ENCODE measurements around the gene IGFBP4. TPM values are rescaled to one million over a fixed set of nuclear protein-coding genes. Genes with fewer than 3 reads are reported as not detected.
A peak's percentile ranks its signal among the peaks of the same experiment; 100 is the strongest.

The IGFBP4 gene
- total and polyA plus RNA-seq, 2 of the 13 experiments (the other 11 are each of a cell fraction or from before 2014, with no cell fraction given) = 4.1 to 49.0 TPM

- 21% methylated on average over 8 of the region's 8 CpGs for WGBS (ENCODE audit: low lambda C conversion rate)
- H2AFZ ChIP-seq (ENCODE audit: low read length) = no peak overlapping the region
- H3K4me3 ChIP-seq (replicated peaks in 1 of 3; ENCODE audit: insufficient read depth in 1 of 3, low read depth in 2 of 3, low read length in 3 of 3) = no peak overlapping the region
- intact Hi-C loops (cut with micrococcal nuclease; ENCODE audit: unreplicated experiment) = no loop called here
- H3K4me2 ChIP-seq (ENCODE audit: low read depth, low read length) = peak overlapping the region; percentile 81
- no peak overlapping the region for H3K9ac ChIP-seq (ENCODE audit: insufficient read depth, low read depth, low read length)
- H3K4me1 ChIP-seq (ENCODE audit: insufficient read depth, low read length) = peaks cover 73% of the 10 kb centered on the region
- H3K27ac ChIP-seq (ENCODE audit: extremely low read length, insufficient read depth, low read length) = no peak overlapping the region
- H3K27me3 ChIP-seq (ENCODE audit: control insufficient read depth in 1 of 2, insufficient read depth in 2 of 2, low read length in 2 of 2) = peaks cover 1 to 6% of the 10 kb centered on the region in 2 experiments; a peak in 3 of 5 replicates
- no peaks in the 10 kb centered on the region for H3K9me3 ChIP-seq (ENCODE audit: low read length)
- in situ Hi-C loops (cut with HindIII; ENCODE audit: extremely low pct_ligation_motif_present, low pct_unique_long_range_greater_than_20kb) = no loop called here
- CTCF ChIA-PET (ENCODE audit: low intra/inter-chr PET ratio, low total read pairs) = no interaction called here
- no peaks in the 10 kb centered on the region for H3K79me2 ChIP-seq (ENCODE audit: insufficient read depth, low read length)
- no TSS peak for BruUV-seq (replicated peaks)
- H3K36me3 ChIP-seq (replicated peaks in 1 of 2; ENCODE audit: control insufficient read depth in 1 of 2, insufficient read depth in 2 of 2, low read length in 2 of 2) = no peaks in the 10 kb centered on the region
- POLR2A ChIA-PET = interaction anchor here (0.6 to 2.6 kb wide), 6 partner anchors 25 to 105 kb away, joined by 4 to 13 read pairs (median 4); partner anchors contain the start of gene TOP2A
- FAIRE-seq (no peak), ATAC-seq (no peak), DNase-seq (ENCODE audit: low spot score) (no peak)
- no peaks in the 10 kb centered on the region for H4K20me1 ChIP-seq (ENCODE audit: insufficient read depth, low read length)
- no peak for TF ChIP-seq ZNF335 (CRISPR knock-in tag; IDR thresholded peaks at IDR 0.05)
- no peak for TF ChIP-seq AHR (CRISPR knock-in tag; IDR thresholded peaks at IDR 0.05)
- peak; percentile 35 for TF ChIP-seq TEAD3 (CRISPR knock-in tag; optimal IDR thresholded peaks at IDR 0.05; ENCODE audit: borderline replicate concordance)
- 0 out of 2 replicates have a peak, but pooled peaks have one; percentile 11 for TF ChIP-seq CTCF (CRISPR knock-in tag; IDR thresholded peaks at IDR 0.05)
- no peak for TF ChIP-seq U2AF1 (optimal IDR thresholded peaks at IDR 0.05; ENCODE audit: low read depth, low read length)
- no peak for TF ChIP-seq ZNF232 (CRISPR knock-in tag; IDR thresholded peaks at IDR 0.05; ENCODE audit: borderline replicate concordance)
- TF ChIP-seq ZBTB46 (CRISPR knock-in tag; IDR thresholded peaks at IDR 0.05; ENCODE audit: borderline replicate concordance) = no peak
- TF ChIP-seq ZSCAN25 (CRISPR knock-in tag; IDR thresholded peaks at IDR 0.05) = peak; percentile 22; the same call in 1 of the 2 replicates
- TF ChIP-seq NR2F6 (IDR thresholded peaks at IDR 0.05) = no peak
- 0 out of 2 replicates have a peak, but pooled peaks have one; percentile 24 for TF ChIP-seq NR2F6 (CRISPR knock-in tag; IDR thresholded peaks at IDR 0.05)
- TF ChIP-seq LBX2 (CRISPR knock-in tag; IDR thresholded peaks at IDR 0.05; ENCODE audit: borderline replicate concordance) = no peak
- TF ChIP-seq MAFF (IDR thresholded peaks at IDR 0.05; ENCODE audit: low read depth, low read length) = peak; percentile 47
- no peak for TF ChIP-seq GZF1 (CRISPR knock-in tag; IDR thresholded peaks at IDR 0.05)
- no peak for TF ChIP-seq CREB1 (IDR thresholded peaks at IDR 0.05)
- no peak for TF ChIP-seq CREB1 (CRISPR knock-in tag; IDR thresholded peaks at IDR 0.05)
- no peak for TF ChIP-seq HNF4G (IDR thresholded peaks at IDR 0.05; ENCODE audit: borderline replicate concordance, low read depth, low read length)
- TF ChIP-seq HNF4G (CRISPR knock-in tag; IDR thresholded peaks at IDR 0.05; ENCODE audit: borderline replicate concordance, low read depth) = no peak
- TF ChIP-seq MED13 (CRISPR knock-in tag; IDR thresholded peaks at IDR 0.05) = no peak
- TF ChIP-seq ZNF264 (CRISPR knock-in tag; IDR thresholded peaks at IDR 0.05) = no peak
- no peak for TF ChIP-seq ZMYM3 (CRISPR knock-in tag; IDR thresholded peaks at IDR 0.05)
- TF ChIP-seq SP4 (CRISPR knock-in tag; IDR thresholded peaks at IDR 0.05) = no peak
- TF ChIP-seq GATAD1 (CRISPR knock-in tag; IDR thresholded peaks at IDR 0.05) = no peak
- TF ChIP-seq TIGD3 (CRISPR knock-in tag; IDR thresholded peaks at IDR 0.05; ENCODE audit: borderline replicate concordance) = no peak
Observed at GRCh38 chr17:40447148-40447644, 3.9 kb downstream of the IGFBP4 start.

Measured in HepG2 (cell line).